ENCODE measurements around the gene HACE1.
"Not testable (repeated sequence)": the region's sequence is repeated elsewhere in the genome, so short reads cannot be mapped to it uniquely, and the experiment has no call there.

The HACE1 gene

DNA sequence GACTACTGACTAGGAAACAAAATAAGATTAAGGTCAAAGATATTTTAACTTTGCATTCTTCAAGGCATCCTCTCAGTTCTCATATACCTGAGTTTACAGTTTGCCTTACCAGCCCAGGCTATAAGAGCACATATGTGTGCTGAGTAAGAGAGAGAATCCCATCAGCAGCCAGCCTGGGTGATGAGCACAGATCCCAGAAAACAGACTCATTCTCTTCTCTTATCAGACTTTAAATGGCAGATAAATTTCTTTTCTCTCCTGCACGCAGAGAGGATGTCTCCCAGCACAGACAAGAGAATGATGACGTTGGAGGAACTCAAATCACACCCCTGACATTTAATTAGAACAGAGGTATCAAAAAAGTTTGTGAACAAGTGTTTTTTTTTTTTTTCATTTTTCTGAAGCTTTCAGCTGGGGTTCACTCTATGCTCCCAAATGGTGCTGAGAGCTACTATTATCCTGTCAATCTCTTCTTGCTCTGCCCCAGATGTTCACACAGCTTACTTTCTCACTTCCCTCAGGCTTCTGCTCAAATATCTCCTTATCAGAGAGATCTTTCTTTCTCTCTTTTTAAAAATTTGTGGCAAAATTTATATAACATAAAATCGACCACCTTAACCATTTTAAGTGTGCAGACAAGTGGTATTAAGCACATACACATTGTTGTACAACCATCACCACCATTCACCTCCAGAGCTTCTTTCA lies 22.4 kb upstream of the HACE1 start:
- Histone ChIP-seq H3K4me3 (ENCODE audit: low read length) (no peak overlapping the region), H3K27ac (ENCODE audit: low read length) (no peak overlapping the region), H3K4me1 (ENCODE audit: control insufficient read depth, low read depth, low read length) (no peaks in the 10 kb centered on the region), H3K9me3 (ENCODE audit: control insufficient read depth, low read depth, low read length) (no peaks in the 10 kb centered on the region), H3K9ac (ENCODE audit: low read length) (no peak overlapping the region), H3K27me3 (ENCODE audit: control insufficient read depth, insufficient read depth, low read length) (no peaks in the 10 kb centered on the region), H3K36me3 (ENCODE audit: control insufficient read depth, low read depth, low read length) (no peaks in the 10 kb centered on the region)

DNA sequence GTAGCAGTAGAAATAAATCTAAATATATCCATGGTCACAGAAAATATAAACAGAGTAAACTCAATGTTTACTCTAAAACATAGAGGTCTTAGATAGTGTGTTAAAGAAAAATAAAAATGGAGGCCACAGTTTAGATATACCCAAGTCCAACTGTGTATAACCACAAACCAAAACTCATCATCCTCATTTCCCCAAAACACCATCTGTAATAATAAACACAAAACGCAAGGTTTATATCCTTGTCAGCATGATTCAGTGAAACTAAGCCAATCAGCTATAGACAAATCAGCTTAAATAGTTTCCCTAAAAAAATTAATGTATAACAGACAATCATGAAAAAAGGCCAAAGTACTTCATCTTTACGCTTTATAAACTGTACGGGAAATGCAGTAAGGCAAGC lies 2.7 kb upstream of the HACE1 start:
- Histone ChIP-seq H3K9me3 (ENCODE audit: control insufficient read depth, low read depth, low read length) (no peaks in the 10 kb centered on the region), H3K4me1 (ENCODE audit: control insufficient read depth, low read depth, low read length) (peaks cover 4% of the 10 kb centered on the region), H3K36me3 (ENCODE audit: control insufficient read depth, low read depth, low read length) (no peaks in the 10 kb centered on the region), H3K9ac (ENCODE audit: low read length) (no peak overlapping the region), H3K27me3 (ENCODE audit: control insufficient read depth, insufficient read depth, low read length) (no peaks in the 10 kb centered on the region), H3K27ac (ENCODE audit: low read length) (no peak overlapping the region), H3K4me3 (ENCODE audit: low read length) (no peak overlapping the region)

DNA sequence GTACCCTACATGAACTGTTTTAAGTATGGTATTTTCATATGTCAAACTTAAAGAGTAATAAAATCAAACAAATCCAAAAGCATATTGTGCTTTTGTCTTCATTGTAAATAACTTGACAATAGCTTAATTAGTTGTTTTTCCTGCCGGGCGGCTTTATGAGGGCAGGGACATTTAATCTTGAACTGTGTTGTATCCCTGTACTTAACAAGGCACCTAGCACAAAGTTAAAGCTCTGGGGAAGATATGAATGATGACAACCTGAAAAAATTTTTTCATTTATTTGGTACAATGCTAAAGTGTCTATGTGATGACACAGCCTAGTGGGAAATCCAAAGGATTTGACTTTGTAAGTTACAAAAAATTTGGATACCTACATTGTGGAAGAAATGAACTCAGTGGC lies 502 bp upstream of the HACE1 start:
- no peaks in the 10 kb centered on the region for H3K9me3 ChIP-seq (ENCODE audit: control insufficient read depth, low read depth, low read length)
- no peaks in the 10 kb centered on the region for H3K36me3 ChIP-seq (ENCODE audit: control insufficient read depth, low read depth, low read length)
- H3K4me3 ChIP-seq (ENCODE audit: low read length), result peak overlapping the region; percentile 94
- peaks cover 4% of the 10 kb centered on the region for H3K4me1 ChIP-seq (ENCODE audit: control insufficient read depth, low read depth, low read length)
- no peak overlapping the region for H3K9ac ChIP-seq (ENCODE audit: low read length)
- no peaks in the 10 kb centered on the region for H3K27me3 ChIP-seq (ENCODE audit: control insufficient read depth, insufficient read depth, low read length)
- H3K27ac ChIP-seq (ENCODE audit: low read length), result no peak overlapping the region

DNA sequence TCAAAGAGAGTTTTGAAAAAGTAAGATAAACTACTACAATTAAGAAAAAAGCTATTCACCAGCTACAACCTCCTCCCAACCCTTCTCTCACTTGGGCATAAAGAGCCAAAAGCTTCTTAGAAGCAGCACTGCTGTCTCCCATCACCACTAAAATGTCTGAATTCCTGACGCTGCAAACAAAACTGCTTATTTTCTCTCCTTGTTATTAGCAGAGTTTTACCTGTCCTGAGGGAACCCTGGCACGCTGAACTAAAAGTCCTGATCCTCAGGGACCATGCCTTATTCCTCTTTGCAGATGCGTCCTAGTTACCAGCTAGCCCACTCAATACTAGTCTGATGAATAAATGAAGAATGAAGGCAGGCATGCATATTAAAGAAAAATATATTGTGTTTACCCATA lies 1.1 kb downstream of the HACE1 start:
- Histone ChIP-seq H3K9ac (ENCODE audit: low read length) (peak overlapping the region; percentile 68), H3K36me3 (ENCODE audit: control insufficient read depth, low read depth, low read length) (no peaks in the 10 kb centered on the region), H3K27me3 (ENCODE audit: control insufficient read depth, insufficient read depth, low read length) (no peaks in the 10 kb centered on the region), H3K4me1 (ENCODE audit: control insufficient read depth, low read depth, low read length) (peaks cover 4% of the 10 kb centered on the region), H3K27ac (ENCODE audit: low read length) (no peak overlapping the region), H3K9me3 (ENCODE audit: control insufficient read depth, low read depth, low read length) (no peaks in the 10 kb centered on the region), H3K4me3 (ENCODE audit: low read length) (peak overlapping the region; percentile 94)

GRCh38 chr6:104855507-104855906 lies 4.2 kb downstream of the HACE1 start:
- Histone ChIP-seq H3K4me3 (ENCODE audit: low read length) (no peak overlapping the region), H3K4me1 (ENCODE audit: control insufficient read depth, low read depth, low read length) (peaks cover 4% of the 10 kb centered on the region), H3K9ac (ENCODE audit: low read length) (no peak overlapping the region), H3K36me3 (ENCODE audit: control insufficient read depth, low read depth, low read length) (peaks cover 3% of the 10 kb centered on the region), H3K27me3 (ENCODE audit: control insufficient read depth, insufficient read depth, low read length) (no peaks in the 10 kb centered on the region), H3K27ac (ENCODE audit: low read length) (no peak overlapping the region), H3K9me3 (ENCODE audit: control insufficient read depth, low read depth, low read length) (no peaks in the 10 kb centered on the region)

GRCh38 chr6:104847721-104848120 lies 12.0 kb downstream of the HACE1 start:
- H3K27ac ChIP-seq (ENCODE audit: low read length); H3K9ac ChIP-seq (ENCODE audit: low read length); H3K4me1 ChIP-seq (ENCODE audit: control insufficient read depth, low read depth, low read length); H3K9me3 ChIP-seq (ENCODE audit: control insufficient read depth, low read depth, low read length); H3K27me3 ChIP-seq (ENCODE audit: control insufficient read depth, insufficient read depth, low read length); H3K36me3 ChIP-seq (ENCODE audit: control insufficient read depth, low read depth, low read length); H3K4me3 ChIP-seq (ENCODE audit: low read length): not testable (repeated sequence)

DNA sequence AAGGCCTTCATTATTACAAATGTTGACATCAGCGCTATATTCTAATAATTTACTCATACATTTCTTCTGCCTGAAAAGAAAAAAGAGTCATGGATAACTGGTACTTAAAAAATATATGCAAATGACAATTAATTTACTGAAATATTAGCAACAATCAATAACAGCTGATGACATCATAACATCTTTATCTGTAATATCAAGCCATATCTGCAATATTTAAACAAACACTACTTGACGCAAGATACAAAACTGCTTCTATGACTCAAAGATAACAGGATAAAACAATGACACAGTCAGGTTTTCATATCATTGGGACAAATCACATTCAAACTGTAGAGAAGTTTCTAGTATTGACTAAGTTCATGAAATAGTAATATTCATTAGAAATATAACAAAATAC lies 16.5 kb downstream of the HACE1 start:
- H3K4me3 ChIP-seq (ENCODE audit: low read length), result no peak overlapping the region
- H3K27ac ChIP-seq (ENCODE audit: low read length), result no peak overlapping the region
- H3K9ac ChIP-seq (ENCODE audit: low read length), result no peak overlapping the region
- H3K4me1 ChIP-seq (ENCODE audit: control insufficient read depth, low read depth, low read length), result no peaks in the 10 kb centered on the region
- no peaks in the 10 kb centered on the region for H3K36me3 ChIP-seq (ENCODE audit: control insufficient read depth, low read depth, low read length)
- H3K27me3 ChIP-seq (ENCODE audit: control insufficient read depth, insufficient read depth, low read length), result no peaks in the 10 kb centered on the region
- no peaks in the 10 kb centered on the region for H3K9me3 ChIP-seq (ENCODE audit: control insufficient read depth, low read depth, low read length)

DNA sequence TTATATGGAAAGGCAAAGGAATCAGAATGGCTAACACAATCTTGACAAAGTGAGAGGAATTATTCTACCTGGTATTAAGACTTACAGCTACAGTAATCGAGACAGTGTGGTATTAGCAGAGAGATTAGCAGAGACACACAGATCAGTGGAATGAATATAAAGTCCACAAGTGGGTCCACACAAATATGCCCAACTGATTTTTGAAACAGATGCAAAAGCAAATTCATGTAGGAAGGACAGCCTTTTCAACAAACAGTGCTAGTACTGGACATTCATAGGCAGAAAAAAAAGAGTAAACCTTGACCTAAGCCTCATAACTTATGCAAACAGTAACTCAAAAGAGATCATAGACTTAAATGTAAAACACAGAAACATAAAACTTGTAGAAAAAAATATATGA lies 22.6 kb downstream of the HACE1 start:
- Histone ChIP-seq H3K27ac (ENCODE audit: low read length) (no peak overlapping the region), H3K9me3 (ENCODE audit: control insufficient read depth, low read depth, low read length) (no peaks in the 10 kb centered on the region), H3K27me3 (ENCODE audit: control insufficient read depth, insufficient read depth, low read length) (no peaks in the 10 kb centered on the region), H3K4me1 (ENCODE audit: control insufficient read depth, low read depth, low read length) (no peaks in the 10 kb centered on the region), H3K36me3 (ENCODE audit: control insufficient read depth, low read depth, low read length) (peaks cover 7% of the 10 kb centered on the region), H3K4me3 (ENCODE audit: low read length) (no peak overlapping the region), H3K9ac (ENCODE audit: low read length) (no peak overlapping the region)

DNA sequence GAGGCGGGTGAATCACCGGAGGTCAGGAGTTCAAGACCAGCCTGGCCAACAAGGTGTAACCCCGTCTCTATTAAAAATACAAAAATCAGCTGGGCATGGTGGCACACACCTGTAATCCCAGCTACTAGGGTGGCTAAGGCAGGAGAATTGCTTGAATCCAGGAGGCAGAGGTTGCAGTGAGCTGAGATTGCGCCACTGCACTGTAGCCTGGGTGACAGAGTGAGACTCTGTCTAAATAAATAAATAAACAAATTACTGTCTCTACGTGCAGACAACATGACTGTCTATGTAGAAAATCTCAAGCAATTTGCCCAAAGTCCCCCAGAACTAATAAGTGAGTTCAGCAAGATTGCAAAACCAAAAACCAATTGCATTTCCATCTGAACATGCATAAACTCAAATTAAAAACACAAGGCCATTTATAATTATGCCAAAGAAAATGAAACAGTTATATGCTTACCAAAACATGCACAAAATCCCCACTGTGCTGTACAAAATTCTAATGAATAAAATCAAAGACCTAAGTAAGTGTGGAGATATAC lies 23.2 kb downstream of the HACE1 start:
- not testable (repeated sequence) for H3K9me3 ChIP-seq (ENCODE audit: control insufficient read depth, low read depth, low read length); H3K27me3 ChIP-seq (ENCODE audit: control insufficient read depth, insufficient read depth, low read length); H3K9ac ChIP-seq (ENCODE audit: low read length); H3K4me3 ChIP-seq (ENCODE audit: low read length); H3K36me3 ChIP-seq (ENCODE audit: control insufficient read depth, low read depth, low read length); H3K4me1 ChIP-seq (ENCODE audit: control insufficient read depth, low read depth, low read length); H3K27ac ChIP-seq (ENCODE audit: low read length)

GRCh38 chr6:104835782-104836181 lies 23.9 kb downstream of the HACE1 start:
- Histone ChIP-seq H3K4me1 (ENCODE audit: control insufficient read depth, low read depth, low read length) (no peaks in the 10 kb centered on the region), H3K36me3 (ENCODE audit: control insufficient read depth, low read depth, low read length) (peaks cover 7% of the 10 kb centered on the region)

GRCh38 chr6:104829183-104829958 lies 30.3 kb downstream of the HACE1 start:
- H3K27ac ChIP-seq (ENCODE audit: low read length), result no peak overlapping the region
- H3K36me3 ChIP-seq (ENCODE audit: control insufficient read depth, low read depth, low read length), result peaks cover 12% of the 10 kb centered on the region

More at GRCh38 chr6:104835782-104836181, 23.9 kb downstream of the HACE1 start:
- Histone ChIP-seq H3K9ac (ENCODE audit: low read length) (no peak overlapping the region), H3K27ac (ENCODE audit: low read length) (no peak overlapping the region), H3K27me3 (ENCODE audit: control insufficient read depth, insufficient read depth, low read length) (no peaks in the 10 kb centered on the region), H3K9me3 (ENCODE audit: control insufficient read depth, low read depth, low read length) (no peaks in the 10 kb centered on the region), H3K4me3 (ENCODE audit: low read length) (no peak overlapping the region)

DNA sequence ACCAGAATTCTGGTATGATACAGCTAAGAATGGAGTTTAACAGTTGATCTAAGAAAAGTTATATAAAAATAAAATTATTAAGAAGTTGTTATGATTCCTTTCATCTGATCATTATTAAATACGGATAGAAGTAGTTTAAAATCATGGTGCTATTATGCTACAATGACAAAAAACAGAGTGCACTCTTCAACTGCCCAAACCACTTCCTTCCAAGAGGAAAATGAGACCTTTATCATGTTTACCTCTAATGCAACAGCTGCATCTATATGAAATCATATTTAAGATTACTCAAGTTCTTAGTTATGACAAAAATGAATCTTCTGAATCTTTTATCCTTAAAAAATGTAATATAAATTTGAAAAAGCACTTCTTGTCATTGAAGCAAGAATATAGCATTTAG lies 31.2 kb downstream of the HACE1 start:
- Histone ChIP-seq H3K27ac (ENCODE audit: low read length) (no peak overlapping the region), H3K9ac (ENCODE audit: low read length) (no peak overlapping the region), H3K9me3 (ENCODE audit: control insufficient read depth, low read depth, low read length) (no peaks in the 10 kb centered on the region), H3K36me3 (ENCODE audit: control insufficient read depth, low read depth, low read length) (peaks cover 12% of the 10 kb centered on the region), H3K27me3 (ENCODE audit: control insufficient read depth, insufficient read depth, low read length) (no peaks in the 10 kb centered on the region), H3K4me1 (ENCODE audit: control insufficient read depth, low read depth, low read length) (no peaks in the 10 kb centered on the region), H3K4me3 (ENCODE audit: low read length) (no peak overlapping the region)

More at GRCh38 chr6:104829183-104829958, 30.3 kb downstream of the HACE1 start:
- no peaks in the 10 kb centered on the region for H3K4me1 ChIP-seq (ENCODE audit: control insufficient read depth, low read depth, low read length)
- no peaks in the 10 kb centered on the region for H3K27me3 ChIP-seq (ENCODE audit: control insufficient read depth, insufficient read depth, low read length)
- H3K9me3 ChIP-seq (ENCODE audit: control insufficient read depth, low read depth, low read length), result no peaks in the 10 kb centered on the region
- H3K4me3 ChIP-seq (ENCODE audit: low read length), result no peak overlapping the region
- no peak overlapping the region for H3K9ac ChIP-seq (ENCODE audit: low read length)

Data from iPS-18a (cell line).